Measurements from ENCODE around the gene MSANTD1. TPM values are rescaled to one million over a fixed set of nuclear protein-coding genes. Genes with fewer than 3 reads are reported as not detected.

Gene MSANTD1
- total RNA-seq, 1 experiment from 2014 or later = 0.71 TPM

DNA sequence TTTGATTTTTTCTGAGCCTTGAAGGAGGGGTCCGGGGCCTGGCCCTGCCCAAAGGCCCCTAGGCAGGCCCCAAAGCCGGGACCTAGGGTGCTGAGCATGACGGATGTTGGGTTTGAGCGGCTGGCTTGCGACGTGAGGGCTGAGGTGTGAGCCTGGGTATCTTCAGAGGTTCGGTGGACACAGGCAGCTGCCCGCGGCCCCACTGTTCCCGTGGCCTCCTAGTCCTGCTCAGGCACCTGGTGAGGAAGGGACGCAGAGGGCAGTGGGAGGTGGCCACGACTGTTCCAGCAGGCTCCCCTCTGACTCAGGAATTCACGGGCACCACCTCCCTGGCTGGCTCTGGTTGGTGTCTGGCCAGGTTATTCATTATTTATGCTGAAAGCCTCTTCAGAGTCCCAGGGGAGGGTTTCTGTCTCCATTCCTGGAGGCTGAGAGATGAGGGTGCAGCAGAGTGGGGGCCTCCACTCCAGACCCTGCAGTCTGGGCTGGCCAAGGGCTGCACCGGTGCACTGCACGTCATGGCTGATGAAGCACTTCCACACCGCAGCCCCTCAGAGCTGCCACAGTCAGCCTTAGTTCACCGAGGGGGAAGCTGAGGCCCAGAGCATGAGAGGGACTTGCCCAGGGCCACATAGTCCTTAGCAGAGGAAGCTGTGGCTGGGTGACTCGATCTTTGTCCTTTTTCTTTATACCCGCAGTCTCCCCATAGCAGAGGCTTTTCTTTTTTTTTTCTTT lies 2.2 kb downstream of the MSANTD1 start:
- POLR2A ChIA-PET = no interaction called here

More for the DNA sequence above, 2.2 kb downstream of the MSANTD1 start:
- no TSS peak for BruUV-seq (replicated peaks)
- TF ChIP-seq SRF (IDR thresholded peaks at IDR 0.05; ENCODE audit: low read depth) = no peak
- TF ChIP-seq POLR2A (IDR thresholded peaks at IDR 0.05; ENCODE audit: borderline replicate concordance, extremely low read depth, insufficient read depth, insufficient read length) = no peak
- TF ChIP-seq, protein P1, sequence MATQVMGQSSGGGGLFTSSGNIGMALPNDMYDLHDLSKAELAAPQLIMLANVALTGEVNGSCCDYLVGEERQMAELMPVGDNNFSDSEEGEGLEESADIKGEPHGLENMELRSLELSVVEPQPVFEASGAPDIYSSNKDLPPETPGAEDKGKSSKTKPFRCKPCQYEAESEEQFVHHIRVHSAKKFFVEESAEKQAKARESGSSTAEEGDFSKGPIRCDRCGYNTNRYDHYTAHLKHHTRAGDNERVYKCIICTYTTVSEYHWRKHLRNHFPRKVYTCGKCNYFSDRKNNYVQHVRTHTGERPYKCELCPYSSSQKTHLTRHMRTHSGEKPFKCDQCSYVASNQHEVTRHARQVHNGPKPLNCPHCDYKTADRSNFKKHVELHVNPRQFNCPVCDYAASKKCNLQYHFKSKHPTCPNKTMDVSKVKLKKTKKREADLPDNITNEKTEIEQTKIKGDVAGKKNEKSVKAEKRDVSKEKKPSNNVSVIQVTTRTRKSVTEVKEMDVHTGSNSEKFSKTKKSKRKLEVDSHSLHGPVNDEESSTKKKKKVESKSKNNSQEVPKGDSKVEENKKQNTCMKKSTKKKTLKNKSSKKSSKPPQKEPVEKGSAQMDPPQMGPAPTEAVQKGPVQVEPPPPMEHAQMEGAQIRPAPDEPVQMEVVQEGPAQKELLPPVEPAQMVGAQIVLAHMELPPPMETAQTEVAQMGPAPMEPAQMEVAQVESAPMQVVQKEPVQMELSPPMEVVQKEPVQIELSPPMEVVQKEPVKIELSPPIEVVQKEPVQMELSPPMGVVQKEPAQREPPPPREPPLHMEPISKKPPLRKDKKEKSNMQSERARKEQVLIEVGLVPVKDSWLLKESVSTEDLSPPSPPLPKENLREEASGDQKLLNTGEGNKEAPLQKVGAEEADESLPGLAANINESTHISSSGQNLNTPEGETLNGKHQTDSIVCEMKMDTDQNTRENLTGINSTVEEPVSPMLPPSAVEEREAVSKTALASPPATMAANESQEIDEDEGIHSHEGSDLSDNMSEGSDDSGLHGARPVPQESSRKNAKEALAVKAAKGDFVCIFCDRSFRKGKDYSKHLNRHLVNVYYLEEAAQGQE (IDR thresholded peaks at IDR 0.05; ENCODE audit: low read depth) = no peak
- TF ChIP-seq ELF1 (IDR thresholded peaks at IDR 0.05; ENCODE audit: borderline replicate concordance, low read depth) = no peak
- TF ChIP-seq ATF3 (IDR thresholded peaks at IDR 0.05) = no peak
- TF ChIP-seq, protein P2, sequence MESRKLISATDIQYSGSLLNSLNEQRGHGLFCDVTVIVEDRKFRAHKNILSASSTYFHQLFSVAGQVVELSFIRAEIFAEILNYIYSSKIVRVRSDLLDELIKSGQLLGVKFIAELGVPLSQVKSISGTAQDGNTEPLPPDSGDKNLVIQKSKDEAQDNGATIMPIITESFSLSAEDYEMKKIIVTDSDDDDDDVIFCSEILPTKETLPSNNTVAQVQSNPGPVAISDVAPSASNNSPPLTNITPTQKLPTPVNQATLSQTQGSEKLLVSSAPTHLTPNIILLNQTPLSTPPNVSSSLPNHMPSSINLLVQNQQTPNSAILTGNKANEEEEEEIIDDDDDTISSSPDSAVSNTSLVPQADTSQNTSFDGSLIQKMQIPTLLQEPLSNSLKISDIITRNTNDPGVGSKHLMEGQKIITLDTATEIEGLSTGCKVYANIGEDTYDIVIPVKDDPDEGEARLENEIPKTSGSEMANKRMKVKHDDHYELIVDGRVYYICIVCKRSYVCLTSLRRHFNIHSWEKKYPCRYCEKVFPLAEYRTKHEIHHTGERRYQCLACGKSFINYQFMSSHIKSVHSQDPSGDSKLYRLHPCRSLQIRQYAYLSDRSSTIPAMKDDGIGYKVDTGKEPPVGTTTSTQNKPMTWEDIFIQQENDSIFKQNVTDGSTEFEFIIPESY (IDR thresholded peaks at IDR 0.05; ENCODE audit: extremely low read depth, insufficient replicate concordance, low read length) = no peak
- TF ChIP-seq FOSL1 (IDR thresholded peaks at IDR 0.05; ENCODE audit: low read depth) = no peak
- TF ChIP-seq EZH2phosphoT487 (IDR thresholded peaks at IDR 0.05; ENCODE audit: borderline replicate concordance) = no peak
- TF ChIP-seq CEBPB (IDR thresholded peaks at IDR 0.05; ENCODE audit: low read depth) = no peak
- no peak for TF ChIP-seq POLR2AphosphoS5 (IDR thresholded peaks at IDR 0.05; ENCODE audit: low read depth, low read length)
- TF ChIP-seq SP1 (IDR thresholded peaks at IDR 0.05; ENCODE audit: low read depth) = no peak
- no peak for TF ChIP-seq CBX3 (IDR thresholded peaks at IDR 0.05; ENCODE audit: low read depth)
- TF ChIP-seq YY1 (IDR thresholded peaks at IDR 0.05; ENCODE audit: extremely low read depth, insufficient replicate concordance, low read depth, low read length) = no peak
- no peak for TF ChIP-seq SIN3A (IDR thresholded peaks at IDR 0.05; ENCODE audit: low read depth)
- TF ChIP-seq RAD21 (IDR thresholded peaks at IDR 0.05; ENCODE audit: low read depth) = no peak
- no peak for TF ChIP-seq EGR1 (IDR thresholded peaks at IDR 0.05; ENCODE audit: low read depth)
- TF ChIP-seq TCF7L2 (IDR thresholded peaks at IDR 0.05; ENCODE audit: borderline replicate concordance, extremely low read depth, insufficient read depth, insufficient read length) = no peak
- no peak for TF ChIP-seq CTCF (IDR thresholded peaks at IDR 0.05 in 2 of 3, conservative IDR thresholded peaks at IDR 0.05 in 1 of 3; ENCODE audit: borderline replicate concordance in 1 of 3, insufficient read depth in 1 of 3, low read depth in 2 of 3, low read length in 2 of 3)
- TF ChIP-seq ZFX (IDR thresholded peaks at IDR 0.05) = no peak
- no peak for TF ChIP-seq ZNF274 (IDR thresholded peaks at IDR 0.05; ENCODE audit: low read depth, low read length)
- no peaks in the 10 kb centered on the region for H3K4me1 ChIP-seq (ENCODE audit: control insufficient read depth in 1 of 2, insufficient read depth in 2 of 2, low read length in 2 of 2)
- CTCF ChIA-PET = no interaction called here
- H3K27me3 ChIP-seq (ENCODE audit: insufficient read depth, low read length) = no peaks in the 10 kb centered on the region
- ATAC-seq (no peak), DNase-seq (ENCODE audit: low read depth, low spot score) (no peak)
- H3K4me2 ChIP-seq (ENCODE audit: low read length) = no peak overlapping the region
- H3K79me2 ChIP-seq (ENCODE audit: insufficient read depth, low read length) = no peaks in the 10 kb centered on the region
- no peaks in the 10 kb centered on the region for H4K20me1 ChIP-seq (ENCODE audit: insufficient read depth)
- H3K9me3 ChIP-seq (ENCODE audit: control insufficient read depth in 1 of 2, insufficient read depth in 1 of 2, low read depth in 1 of 2, low read length in 2 of 2) = no peaks in the 10 kb centered on the region
- H3K9me2 ChIP-seq (ENCODE audit: insufficient read depth) = no peaks in the 10 kb centered on the region
- intact Hi-C loops (cut with micrococcal nuclease) = no loop called here
- no peak overlapping the region for H3K27ac ChIP-seq (ENCODE audit: low read depth, low read length)
- no peak overlapping the region for H3K9ac ChIP-seq (ENCODE audit: low read length)
- no peaks in the 10 kb centered on the region for H3K36me3 ChIP-seq (ENCODE audit: control insufficient read depth in 1 of 2, insufficient read depth in 2 of 2, low read length in 2 of 2)
- RAD21 ChIA-PET (ENCODE audit: low non-redundant PET in 1 of 2, low total read pairs in 2 of 2, uncharacterized antibody in 2 of 2, unreplicated experiment in 2 of 2) = no interaction called here
- no peak overlapping the region for H2AFZ ChIP-seq (ENCODE audit: low read depth, low read length, poor library complexity, severe bottlenecking)
- no peak overlapping the region for H3K4me3 ChIP-seq (replicated peaks in 1 of 2; ENCODE audit: low read depth in 1 of 2, low read length in 2 of 2)

Data from HCT116 (cell line).